ENCODE data around the gene MEF2A.
A peak's percentile ranks its signal among the peaks of the same experiment; 100 is the strongest.

MEF2A gene

GRCh38 chr15:99682455-99682854 is 116.7 kb downstream of the MEF2A start:
- Histone ChIP-seq H3K36me3 (ENCODE audit: insufficient read depth, low read length) (peaks cover 7% of the 10 kb centered on the region), H3K4me1 (ENCODE audit: insufficient read depth, low read length) (no peaks in the 10 kb centered on the region), H3K9ac (ENCODE audit: low read length) (no peak overlapping the region), H3K9me3 (ENCODE audit: low read length) (peaks cover 5% of the 10 kb centered on the region), H3K4me3 (ENCODE audit: low read depth in 1 of 2, low read length in 2 of 2) (no peak overlapping the region), H3K27ac (ENCODE audit: low read depth, low read length) (no peak overlapping the region), H3K27me3 (ENCODE audit: control insufficient read depth in 1 of 2, insufficient read depth in 2 of 2, low read length in 2 of 2) (no peaks in the 10 kb centered on the region)

DNA sequence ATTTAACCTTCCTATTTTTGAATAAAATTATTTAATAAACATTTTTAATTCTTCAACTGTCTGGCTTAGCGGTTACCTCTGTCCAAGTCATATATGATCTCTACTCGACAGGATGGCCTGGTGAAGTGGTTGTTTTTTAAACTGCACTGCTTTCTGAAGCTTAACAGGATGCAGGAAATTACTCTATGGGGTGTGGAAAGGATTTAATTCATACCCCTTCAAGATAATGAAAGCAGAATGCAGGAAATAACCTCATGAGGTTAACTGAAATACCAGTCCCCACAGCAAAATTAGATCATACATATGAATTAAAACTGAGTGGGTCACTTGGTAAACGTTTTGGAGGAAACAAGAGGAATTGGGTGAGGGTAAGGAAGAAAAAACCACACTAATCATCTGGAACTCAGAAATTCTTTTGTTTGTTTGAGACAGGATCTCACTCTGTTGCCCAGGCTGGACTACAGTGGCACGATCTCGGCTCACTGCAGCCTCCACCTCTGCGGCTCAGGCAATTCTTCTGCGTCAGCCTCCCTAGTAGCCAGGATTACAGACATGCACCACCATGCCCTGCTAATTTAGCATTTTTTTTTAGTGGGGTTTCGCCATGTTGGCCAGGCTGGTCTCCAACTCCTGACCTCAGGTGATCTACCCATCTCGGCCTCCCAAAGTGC is 117.4 kb downstream of the MEF2A start:
- Histone ChIP-seq H3K4me1 (ENCODE audit: insufficient read depth, low read length) (no peaks in the 10 kb centered on the region), H3K9me3 (ENCODE audit: low read length) (peaks cover 5% of the 10 kb centered on the region), H3K36me3 (ENCODE audit: insufficient read depth, low read length) (peaks cover 7% of the 10 kb centered on the region), H3K27ac (ENCODE audit: low read depth, low read length) (no peak overlapping the region), H3K9ac (ENCODE audit: low read length) (no peak overlapping the region), H3K27me3 (ENCODE audit: control insufficient read depth in 1 of 2, insufficient read depth in 2 of 2, low read length in 2 of 2) (no peaks in the 10 kb centered on the region), H3K4me3 (ENCODE audit: low read depth in 1 of 2, low read length in 2 of 2) (no peak overlapping the region)

DNA sequence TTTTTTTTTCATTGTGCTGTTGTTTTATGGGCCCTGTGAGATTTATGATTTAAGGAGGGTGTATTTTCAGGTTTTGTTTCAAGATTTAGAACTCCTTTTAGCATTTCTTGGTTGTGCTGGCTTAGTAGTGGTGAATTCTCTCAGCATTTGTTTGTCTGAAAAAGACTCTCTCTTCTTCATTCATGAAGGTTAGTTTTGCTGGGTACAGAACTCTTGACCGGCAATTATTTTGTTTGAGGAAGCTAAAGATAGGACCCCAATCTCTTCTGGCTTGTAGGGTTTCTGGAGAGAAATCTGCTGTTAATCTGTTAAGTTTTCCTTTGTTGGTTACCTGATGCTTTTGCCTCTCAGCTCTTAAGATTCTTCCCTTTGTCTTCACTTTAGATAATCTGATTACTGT is 120.5 kb downstream of the MEF2A start:
- H3K4me1 ChIP-seq (ENCODE audit: insufficient read depth, low read length), result no peaks in the 10 kb centered on the region

GRCh38 chr15:99692825-99693224 is 127.0 kb downstream of the MEF2A start:
- no peak overlapping the region for H3K9ac ChIP-seq (ENCODE audit: low read length)
- H3K4me3 ChIP-seq (ENCODE audit: low read depth in 1 of 2, low read length in 2 of 2), result no peak overlapping the region
- no peak overlapping the region for H3K27ac ChIP-seq (ENCODE audit: low read depth, low read length)
- no peaks in the 10 kb centered on the region for H3K27me3 ChIP-seq (ENCODE audit: control insufficient read depth in 1 of 2, insufficient read depth in 2 of 2, low read length in 2 of 2)
- H3K4me1 ChIP-seq (ENCODE audit: insufficient read depth, low read length), result no peaks in the 10 kb centered on the region
- H3K9me3 ChIP-seq (ENCODE audit: low read length), result no peaks in the 10 kb centered on the region
- peaks cover 52% of the 10 kb centered on the region for H3K36me3 ChIP-seq (ENCODE audit: insufficient read depth, low read length)

More for the DNA sequence above, 120.5 kb downstream of the MEF2A start:
- Histone ChIP-seq H3K9me3 (ENCODE audit: low read length) (peaks cover 5% of the 10 kb centered on the region), H3K27me3 (ENCODE audit: control insufficient read depth in 1 of 2, insufficient read depth in 2 of 2, low read length in 2 of 2) (no peaks in the 10 kb centered on the region), H3K9ac (ENCODE audit: low read length) (no peak overlapping the region), H3K27ac (ENCODE audit: low read depth, low read length) (no peak overlapping the region), H3K36me3 (ENCODE audit: insufficient read depth, low read length) (peaks cover 10% of the 10 kb centered on the region), H3K4me3 (ENCODE audit: low read depth in 1 of 2, low read length in 2 of 2) (no peak overlapping the region)

DNA sequence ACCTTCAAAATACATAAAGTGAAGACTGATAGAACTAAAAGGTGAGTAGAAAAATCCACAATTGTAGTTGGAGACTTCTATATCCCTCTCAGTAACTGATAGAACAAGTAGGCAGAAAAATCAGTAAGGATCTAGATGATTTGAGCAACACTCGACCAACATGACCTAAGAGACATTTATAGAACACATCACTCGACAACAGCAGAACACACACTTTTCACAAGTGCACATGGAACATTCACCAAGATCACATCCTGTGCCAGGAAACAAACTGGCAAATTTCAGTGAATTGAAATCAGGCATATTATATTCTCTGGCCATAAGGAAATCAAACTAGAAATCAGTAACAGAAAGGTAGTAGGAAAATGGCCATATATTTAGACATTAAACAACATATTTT is 130.3 kb downstream of the MEF2A start:
- H3K36me3 ChIP-seq (ENCODE audit: insufficient read depth, low read length), result peaks cover 43% of the 10 kb centered on the region

GRCh38 chr15:99702895-99703602 is 137.3 kb downstream of the MEF2A start:
- H3K36me3 ChIP-seq (ENCODE audit: insufficient read depth, low read length), result no peaks in the 10 kb centered on the region
- no peaks in the 10 kb centered on the region for H3K27me3 ChIP-seq (ENCODE audit: control insufficient read depth in 1 of 2, insufficient read depth in 2 of 2, low read length in 2 of 2)
- no peak overlapping the region for H3K9ac ChIP-seq (ENCODE audit: low read length)
- peaks cover 20% of the 10 kb centered on the region for H3K4me1 ChIP-seq (ENCODE audit: insufficient read depth, low read length)
- H3K4me3 ChIP-seq (ENCODE audit: low read depth in 1 of 2, low read length in 2 of 2), result no peak overlapping the region
- no peaks in the 10 kb centered on the region for H3K9me3 ChIP-seq (ENCODE audit: low read length)
- H3K27ac ChIP-seq (ENCODE audit: low read depth, low read length), result no peak overlapping the region

More for the DNA sequence above, 130.3 kb downstream of the MEF2A start:
- Histone ChIP-seq H3K27ac (ENCODE audit: low read depth, low read length) (no peak overlapping the region), H3K4me3 (ENCODE audit: low read depth in 1 of 2, low read length in 2 of 2) (no peak overlapping the region), H3K9me3 (ENCODE audit: low read length) (no peaks in the 10 kb centered on the region), H3K27me3 (ENCODE audit: control insufficient read depth in 1 of 2, insufficient read depth in 2 of 2, low read length in 2 of 2) (no peaks in the 10 kb centered on the region), H3K4me1 (ENCODE audit: insufficient read depth, low read length) (no peaks in the 10 kb centered on the region), H3K9ac (ENCODE audit: low read length) (no peak overlapping the region)

DNA sequence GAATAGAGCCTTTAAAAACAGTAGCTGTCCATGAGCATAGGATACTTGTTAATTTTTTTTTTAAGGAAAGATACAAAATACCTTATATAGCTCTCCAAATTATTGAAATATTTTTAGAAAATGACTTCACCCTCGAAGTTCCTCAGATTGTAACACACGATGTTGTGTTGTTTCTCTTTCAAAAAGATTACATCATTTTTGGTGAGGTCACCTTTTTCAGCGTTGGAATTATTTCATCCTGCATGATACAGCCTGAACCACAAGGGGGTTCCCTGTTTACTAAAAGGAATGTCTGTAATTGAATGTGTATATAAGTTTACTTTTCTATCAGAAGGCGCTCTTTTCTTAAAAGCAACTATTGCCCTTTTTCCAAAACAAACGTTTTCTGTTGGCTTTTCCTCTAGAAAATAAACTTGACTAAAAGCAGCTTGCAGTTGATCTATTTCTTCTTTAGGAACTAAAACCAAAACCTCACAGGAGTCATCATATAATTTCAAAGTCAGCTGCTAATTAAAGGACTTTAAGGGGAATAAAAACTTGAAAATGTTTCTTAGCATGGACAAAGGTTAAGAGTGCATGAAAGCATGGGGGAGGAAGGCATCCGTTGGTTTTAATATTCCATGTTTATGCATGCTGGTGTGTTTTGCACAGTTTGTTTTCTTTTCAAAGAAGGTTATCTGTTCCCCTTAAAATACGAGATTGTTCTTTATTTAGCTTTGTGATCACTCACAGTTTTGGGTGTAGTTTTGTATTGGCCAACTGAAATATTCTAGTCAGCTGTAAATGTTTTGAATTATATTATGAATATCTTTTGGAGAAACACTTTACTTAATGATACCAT is 138.0 kb downstream of the MEF2A start:
- peaks cover 28% of the 10 kb centered on the region for H3K4me1 ChIP-seq (ENCODE audit: insufficient read depth, low read length)
- H3K27me3 ChIP-seq (ENCODE audit: control insufficient read depth in 1 of 2, insufficient read depth in 2 of 2, low read length in 2 of 2), result no peaks in the 10 kb centered on the region
- peak overlapping the region; percentile 17 for H3K9ac ChIP-seq (ENCODE audit: low read length)
- H3K4me3 ChIP-seq (ENCODE audit: low read depth in 1 of 2, low read length in 2 of 2), result no peak overlapping the region
- H3K9me3 ChIP-seq (ENCODE audit: low read length), result no peaks in the 10 kb centered on the region
- H3K36me3 ChIP-seq (ENCODE audit: insufficient read depth, low read length), result no peaks in the 10 kb centered on the region
- peak overlapping the region; percentile 38 for H3K27ac ChIP-seq (ENCODE audit: low read depth, low read length)

- H3K27me3 ChIP-seq (ENCODE audit: control insufficient read depth in 1 of 2, insufficient read depth in 2 of 2, low read length in 2 of 2), result no peaks in the 10 kb centered on the region
- H3K4me1 ChIP-seq (ENCODE audit: insufficient read depth, low read length), result peaks cover 33% of the 10 kb centered on the region
- no peaks in the 10 kb centered on the region for H3K9me3 ChIP-seq (ENCODE audit: low read length)
- H3K27ac ChIP-seq (ENCODE audit: low read depth, low read length), result peak overlapping the region; percentile 38
- no peak overlapping the region for H3K4me3 ChIP-seq (ENCODE audit: low read depth in 1 of 2, low read length in 2 of 2)
- H3K36me3 ChIP-seq (ENCODE audit: insufficient read depth, low read length), result no peaks in the 10 kb centered on the region
- H3K9ac ChIP-seq (ENCODE audit: low read length), result no peak overlapping the region
Observed at GRCh38 chr15:99704444-99704838, 138.7 kb downstream of the MEF2A start.

- peaks cover 39% of the 10 kb centered on the region for H3K4me1 ChIP-seq (ENCODE audit: insufficient read depth, low read length)
- peaks cover 11% of the 10 kb centered on the region for H3K36me3 ChIP-seq (ENCODE audit: insufficient read depth, low read length)
- H3K27me3 ChIP-seq (ENCODE audit: control insufficient read depth in 1 of 2, insufficient read depth in 2 of 2, low read length in 2 of 2), result no peaks in the 10 kb centered on the region
- no peak overlapping the region for H3K9ac ChIP-seq (ENCODE audit: low read length)
- H3K9me3 ChIP-seq (ENCODE audit: low read length), result no peaks in the 10 kb centered on the region
- H3K27ac ChIP-seq (ENCODE audit: low read depth, low read length), result no peak overlapping the region
- H3K4me3 ChIP-seq (ENCODE audit: low read depth in 1 of 2, low read length in 2 of 2), result no peak overlapping the region
Observed at GRCh38 chr15:99706557-99707303, 140.9 kb downstream of the MEF2A start.

DNA sequence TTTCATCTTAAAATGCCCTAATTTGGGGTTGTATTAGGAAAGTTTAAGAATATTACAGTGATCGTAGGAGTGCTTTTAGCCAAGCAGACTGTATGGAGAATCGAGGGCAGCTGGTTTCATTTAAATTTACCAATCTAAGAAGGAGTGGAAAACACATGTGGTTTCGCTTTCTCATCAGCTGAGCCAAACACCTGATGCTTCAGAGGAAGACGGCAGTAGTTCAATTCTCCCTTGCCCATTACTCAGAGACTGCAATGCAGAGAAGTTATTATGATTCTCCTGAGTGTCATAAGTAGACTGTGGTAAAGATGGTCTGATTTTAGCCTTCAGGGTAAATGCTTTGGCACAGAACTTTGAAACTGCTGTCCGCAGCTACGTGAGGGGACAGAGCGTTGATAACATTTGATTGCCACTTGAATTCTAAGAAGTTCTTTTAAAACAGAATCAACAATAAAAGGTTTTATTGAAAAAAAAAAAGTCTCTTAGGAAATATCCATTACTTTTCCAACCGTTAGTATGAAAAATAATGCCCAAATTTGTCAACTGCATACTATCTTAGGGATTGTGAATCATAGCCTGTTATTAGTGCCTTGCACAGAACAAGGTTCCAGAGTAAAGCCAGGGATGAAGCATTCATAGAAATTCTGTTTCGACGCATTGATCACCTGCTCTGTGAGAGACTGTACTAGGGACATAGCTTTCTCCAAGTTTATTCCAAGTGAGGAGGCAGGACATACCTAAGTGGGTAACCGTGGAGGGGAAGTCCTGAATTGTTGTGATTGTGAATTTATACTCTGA is 141.9 kb downstream of the MEF2A start:
- peaks cover 44% of the 10 kb centered on the region for H3K4me1 ChIP-seq (ENCODE audit: insufficient read depth, low read length)
- peaks cover 20% of the 10 kb centered on the region for H3K36me3 ChIP-seq (ENCODE audit: insufficient read depth, low read length)
- no peaks in the 10 kb centered on the region for H3K9me3 ChIP-seq (ENCODE audit: low read length)
- no peak overlapping the region for H3K9ac ChIP-seq (ENCODE audit: low read length)
- H3K27ac ChIP-seq (ENCODE audit: low read depth, low read length), result peak overlapping the region; percentile 19
- H3K4me3 ChIP-seq (ENCODE audit: low read depth in 1 of 2, low read length in 2 of 2), result no peak overlapping the region
- H3K27me3 ChIP-seq (ENCODE audit: control insufficient read depth in 1 of 2, insufficient read depth in 2 of 2, low read length in 2 of 2), result no peaks in the 10 kb centered on the region
